CD14-positive monocyte (primary cell): Measurements from ENCODE around the gene AMBRA1. TPM values are rescaled to one million over a fixed set of nuclear protein-coding genes. Genes with fewer than 3 reads are reported as not detected.
A peak's percentile ranks its signal among the peaks of the same experiment; 100 is the strongest.

Source experiments
- DNase-seq, 3 donors: peaks; one replicate each; pipeline ENCODE4 v3.0.0-alpha.2; 2011 to 2022
- H2AFZ ChIP-seq: 2 replicates; pipeline ENCODE4 v1.6.0; 2012; ENCODE audit warnings: mild to moderate bottlenecking, low read depth, low read length, inconsistent platforms; ENCODE audit not compliant: insufficient read depth, poor library complexity, severe bottlenecking
- H3K27ac ChIP-seq, 2 donors: 1 replicate in 1 of 2; 2 replicates in 1 of 2; pipeline ENCODE4 v1.5.1; 2012 to 2013; ENCODE audit warnings: low read length in 2 of 2, control low read depth in 1 of 2, inconsistent platforms in 1 of 2, low read depth in 1 of 2, mild to moderate bottlenecking in 1 of 2
- H3K27me3 ChIP-seq, 2 donors: one replicate each; pipeline versions ENCODE4 v1.6.0 to v1.6.1; 2011 to 2013; ENCODE audit warnings: low read length in 2 of 2; ENCODE audit not compliant: control insufficient read depth in 2 of 2, insufficient read depth in 2 of 2
- H3K36me3 ChIP-seq, 2 donors: replicated peaks in 1 of 2; 1 replicate in 1 of 2; 2 replicates in 1 of 2; pipeline versions ENCODE4 v1.5.1 to v1.6.1; 2012 to 2013; ENCODE audit warnings: low read length in 2 of 2, control low read depth in 1 of 2, inconsistent platforms in 1 of 2, mild to moderate bottlenecking in 1 of 2; ENCODE audit not compliant: insufficient read depth in 2 of 2, control insufficient read depth in 1 of 2
- H3K4me1 ChIP-seq, 2 donors: 1 replicate in 1 of 2; 2 replicates in 1 of 2; pipeline versions ENCODE4 v1.5.1 to v1.6.1; 2012 to 2013; ENCODE audit warnings: low read length in 2 of 2, control low read depth in 1 of 2, inconsistent platforms in 1 of 2, mild to moderate bottlenecking in 1 of 2, moderate library complexity in 1 of 2; ENCODE audit not compliant: insufficient read depth in 2 of 2, control insufficient read depth in 1 of 2
- H3K4me2 ChIP-seq: replicated peaks from 2 replicates; pipeline ENCODE3; 2012; ENCODE audit warnings: low read length, moderate library complexity, mild to moderate bottlenecking; ENCODE audit not compliant: poor library complexity, severe bottlenecking; ENCODE audit errors: extremely low read depth
- H3K4me3 ChIP-seq, 3 experiments: fragments of 200-600 bp in 1 of 3; sonication (generic) in 1 of 3; replicated peaks in 1 of 3; 1 replicate in 2 of 3; 2 replicates in 1 of 3; pipeline ENCODE4 v1.5.1; 2011 to 2013; ENCODE audit warnings: low read length in 3 of 3, mild to moderate bottlenecking in 3 of 3, control low read depth in 2 of 3, low read depth in 2 of 3, inconsistent platforms in 1 of 3, moderate library complexity in 1 of 3
- H3K79me2 ChIP-seq: 2 replicates; pipeline ENCODE4 v1.6.0; 2012; ENCODE audit warnings: mild to moderate bottlenecking, control low read depth, inconsistent platforms, low read length, moderate library complexity; ENCODE audit not compliant: insufficient read depth
- H3K9ac ChIP-seq: 2 replicates; pipeline ENCODE4 v1.6.0; 2017; ENCODE audit warnings: low read length, mild to moderate bottlenecking; ENCODE audit not compliant: insufficient read depth, poor library complexity, severe bottlenecking
- H3K9me3 ChIP-seq, 2 donors: replicated peaks in 1 of 2; 1 replicate in 1 of 2; 2 replicates in 1 of 2; pipeline versions ENCODE4 v1.5.1 to v1.6.1; 2012 to 2013; ENCODE audit warnings: low read length in 2 of 2, control low read depth in 1 of 2; ENCODE audit not compliant: control insufficient read depth in 1 of 2, insufficient read depth in 1 of 2
- H4K20me1 ChIP-seq: 2 replicates; pipeline ENCODE4 v1.6.0; 2012; ENCODE audit warnings: mild to moderate bottlenecking, low read length, control low read depth, moderate library complexity; ENCODE audit not compliant: insufficient read depth
- H3K27ac Mint-ChIP-seq, 7 donors: one replicate each; pipeline ENCODE4 v1.8.0; 2020; ENCODE audit warnings: mild to moderate bottlenecking in 7 of 7, mixed read lengths in 7 of 7, moderate library complexity in 6 of 7, inconsistent platforms in 2 of 7
- H3K27me3 Mint-ChIP-seq, 3 donors: one replicate each; pipeline ENCODE4 v1.8.0; 2021 to 2022; ENCODE audit warnings: low read depth in 3 of 3, mild to moderate bottlenecking in 3 of 3, mixed read lengths in 3 of 3, moderate library complexity in 3 of 3, inconsistent platforms in 1 of 3
- H3K36me3 Mint-ChIP-seq, 2 donors: one replicate each; pipeline ENCODE4 v1.8.0; 2020; ENCODE audit warnings: mixed read lengths in 2 of 2, inconsistent platforms in 1 of 2, mild to moderate bottlenecking in 1 of 2
- H3K4me1 Mint-ChIP-seq: one replicate; pipeline ENCODE4 v1.8.0; 2020; ENCODE audit warnings: mild to moderate bottlenecking, mixed read lengths
- H3K4me3 Mint-ChIP-seq, 2 donors: one replicate each; pipeline ENCODE4 v1.8.0; 2020; ENCODE audit warnings: mild to moderate bottlenecking in 2 of 2, mixed read lengths in 2 of 2, moderate library complexity in 1 of 2
- H3K9me3 Mint-ChIP-seq, 7 donors: one replicate each; pipeline ENCODE4 v1.8.0; 2020 to 2022; ENCODE audit warnings: mixed read lengths in 7 of 7, mild to moderate bottlenecking in 6 of 7, moderate library complexity in 6 of 7, inconsistent platforms in 2 of 7
- CTCF ChIP-seq: fragments of 200-600 bp; IDR thresholded peaks from one replicate; pipeline ENCODE4 v1.8.0; 2022; ENCODE audit warnings: antibody characterized with exemption, mild to moderate bottlenecking
- WGBS: methylation state at CpG from one replicate; pipeline ENCODE4 v1.1.5; 2013; ENCODE audit warnings: missing lambda C conversion rate; ENCODE audit not compliant: insufficient coverage; 5-methylcytosine and 5-hydroxymethylcytosine counted together
- intact Hi-C, 2 donors: fragments of 100-400 bp; cut with micrococcal nuclease; formaldehyde crosslinking; loops; one replicate each; pipeline versions ENCODE4 v1.15.0 to v1.15.1; 2023
- polyA plus RNA-seq, 3 donors: library from polyadenylated mRNA; depleted of rRNA in 1 of 3; unstranded in 2 of 3; stranded (reverse) in 1 of 3; fragments of 300-500 nt in 2 of 3; fragments of >200 nt in 1 of 3; fragmentation: Illumina TruSeq in 2 of 3; gene quantifications; 1 replicate in 2 of 3; 2 replicates in 1 of 3; pipeline ENCODE4 v1.2.3, GENCODE V29; 2012 to 2021

The AMBRA1 gene
- polyA plus RNA-seq, 3 donors = 2.1 to 6.1 (median 3.8) TPM

GRCh38 chr11:46381048-46381818 is 212.6 kb downstream of the AMBRA1 start, which contains the start of gene MDK:
MDK (plus strand) TSS chr11:46381669; CDS start chr11:46382058, 389 bp downstream.
- intact Hi-C loops = loop anchor here (10.0 kb wide), 2 partner anchors 154 to 234 kb away; partner anchors contain the start of genes ATG13 (in 1 of the 2) and HARBI1 (in 1 of the 2)

More at GRCh38 chr11:46381048-46381818, 212.6 kb downstream of the AMBRA1 start, which contains the start of gene MDK:
- Histone ChIP-seq H3K4me3 (peak within 1 kb of the TSS; percentile 72 to 89 (median 83)), H4K20me1 (peaks cover 64% of the 10 kb centered on the region), H3K4me2 (peak within 1 kb of the TSS; percentile 99), H3K27me3 (peaks cover 15 to 25% of the 10 kb centered on the region in 2 donors), H3K4me1 (peaks cover 34 to 55% of the 10 kb centered on the region in 2 donors), H3K27ac (peak within 1 kb of the TSS in 1 of 2 donors; percentile 18), H3K36me3 (peaks cover 24 to 25% of the 10 kb centered on the region in 2 donors), H3K9ac (peak within 1 kb of the TSS; percentile 63), H2AFZ (peak within 1 kb of the TSS; percentile 63), H3K79me2 (no peaks in the 10 kb centered on the region), H3K9me3 (peaks cover 0 to 6% of the 10 kb centered on the region in 2 donors)
- DNase-seq = no peak
- WGBS = under 1% methylated on average over 74 of the region's 96 CpGs
- no peak for TF ChIP-seq CTCF
- H3K9me3 Mint-ChIP-seq = peaks cover 0 to 23% (median 0%) of the 10 kb centered on the region in 7 donors
- peak within 1 kb of the TSS; percentile 83 to 87 for H3K4me3 Mint-ChIP-seq
- peaks cover 21 to 23% of the 10 kb centered on the region in 2 donors for H3K36me3 Mint-ChIP-seq
- peak within 1 kb of the TSS in 5 of 7 donors; percentile 6 to 70 (median 61) for H3K27ac Mint-ChIP-seq
- H3K4me1 Mint-ChIP-seq = peaks cover 35% of the 10 kb centered on the region
- peaks cover 23 to 63% (median 40%) of the 10 kb centered on the region in 3 donors for H3K27me3 Mint-ChIP-seq
